ENCODE data around the gene MYH3. TPM values are rescaled to one million over a fixed set of nuclear protein-coding genes. Genes with fewer than 3 reads are reported as not detected.

Gene MYH3
- total RNA-seq, 1 experiment from 2014 or later: 2.9 TPM

DNA sequence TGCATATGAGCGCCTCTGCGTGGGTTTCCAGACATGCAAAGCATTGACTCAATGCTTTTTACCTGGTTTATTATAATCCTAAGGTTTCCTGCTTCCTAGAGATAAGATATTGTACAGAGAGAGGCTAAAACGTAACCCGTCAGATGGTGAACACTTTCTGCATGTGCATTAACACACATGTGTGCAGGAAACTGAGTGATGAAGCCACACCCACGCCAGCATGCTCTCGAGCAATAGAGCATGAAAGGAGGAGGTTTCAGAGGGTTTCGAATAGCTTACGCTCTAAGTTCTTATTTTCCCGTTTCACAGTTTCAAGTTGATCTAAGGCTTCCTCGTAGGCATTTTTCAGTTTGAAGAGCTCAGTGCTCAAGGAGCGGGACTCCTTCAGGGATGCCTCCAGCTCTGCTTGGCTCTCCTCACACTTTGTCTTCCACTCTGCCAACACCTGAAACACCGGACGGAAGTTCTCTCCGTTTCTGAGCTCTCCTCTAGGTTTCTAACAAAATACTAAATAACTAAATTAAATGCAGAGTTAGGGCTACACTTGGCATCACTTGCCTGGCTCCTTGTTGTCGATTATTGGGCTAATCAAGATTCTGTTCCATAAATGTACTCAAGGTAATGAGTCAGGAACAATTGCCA is 23.2 kb downstream of the MYH3 start:
- no peaks in the 10 kb centered on the region for H3K27me3 ChIP-seq (ENCODE audit: insufficient read depth, low read length)
- no peak overlapping the region for H2BK12ac ChIP-seq (ENCODE audit: insufficient read length, low read depth, low read length)
- H3K23me2 ChIP-seq (ENCODE audit: insufficient read length, low read depth, low read length, poor library complexity, severe bottlenecking): no peaks in the 10 kb centered on the region
- no peaks in the 10 kb centered on the region for H3K9me3 ChIP-seq (ENCODE audit: control insufficient read depth, low read depth, low read length)
- H3K4me1 ChIP-seq (ENCODE audit: insufficient read depth, low read length): no peaks in the 10 kb centered on the region
- no peak overlapping the region for H2AK5ac ChIP-seq (ENCODE audit: insufficient read length, low read length)
- H3K18ac ChIP-seq (ENCODE audit: insufficient read length, low read depth, low read length): no peak overlapping the region
- H3K4me2 ChIP-seq (ENCODE audit: insufficient read depth, insufficient read length, low read length): no peak overlapping the region
- H2BK120ac ChIP-seq (ENCODE audit: low read depth, low read length, poor library complexity, severe bottlenecking): no peak overlapping the region
- no peak overlapping the region for H2AFZ ChIP-seq (ENCODE audit: low read length)
- no peak overlapping the region for H4K8ac ChIP-seq (replicated peaks; ENCODE audit: insufficient read length, low read depth, low read length)
- H3K23ac ChIP-seq (ENCODE audit: insufficient read length, low read depth, low read length): no peak overlapping the region
- no peak overlapping the region for H3K14ac ChIP-seq (ENCODE audit: insufficient read depth, low read length)
- Mint-ChIP-seq H3K27ac (no peak overlapping the region), H3K4me3 (no peak overlapping the region), H3K9me3 (no peaks in the 10 kb centered on the region; a peak in 1 of 5 replicates), H3K27me3 (ENCODE audit: low read depth) (peaks cover 1% of the 10 kb centered on the region; the same call in 1 of the 2 replicates), H3K36me3 (ENCODE audit: insufficient read depth in 1 of 3, low read depth in 3 of 3) (peaks cover 5 to 19% (median 16%) of the 10 kb centered on the region in 3 experiments; a peak in 6 of 7 replicates), H3K4me1 (no peaks in the 10 kb centered on the region)
- H3T11ph ChIP-seq (ENCODE audit: low read length): no peak overlapping the region
- no peaks in the 10 kb centered on the region for H4K20me1 ChIP-seq (ENCODE audit: control insufficient read depth, insufficient read depth, insufficient read length)
- H3K9ac ChIP-seq (ENCODE audit: extremely low read depth, insufficient read length, low read length): no peak overlapping the region
- no peak for DNase-seq
- H4K5ac ChIP-seq (ENCODE audit: insufficient read length, low read depth, low read length): no peak overlapping the region
- H2BK5ac ChIP-seq (ENCODE audit: insufficient read length, low read length): no peak overlapping the region
- no peak overlapping the region for H2BK15ac ChIP-seq (ENCODE audit: low read depth, low read length)
- no peak overlapping the region for H3K56ac ChIP-seq (ENCODE audit: insufficient read length, low read depth, low read length)
- TF ChIP-seq, protein P1, sequence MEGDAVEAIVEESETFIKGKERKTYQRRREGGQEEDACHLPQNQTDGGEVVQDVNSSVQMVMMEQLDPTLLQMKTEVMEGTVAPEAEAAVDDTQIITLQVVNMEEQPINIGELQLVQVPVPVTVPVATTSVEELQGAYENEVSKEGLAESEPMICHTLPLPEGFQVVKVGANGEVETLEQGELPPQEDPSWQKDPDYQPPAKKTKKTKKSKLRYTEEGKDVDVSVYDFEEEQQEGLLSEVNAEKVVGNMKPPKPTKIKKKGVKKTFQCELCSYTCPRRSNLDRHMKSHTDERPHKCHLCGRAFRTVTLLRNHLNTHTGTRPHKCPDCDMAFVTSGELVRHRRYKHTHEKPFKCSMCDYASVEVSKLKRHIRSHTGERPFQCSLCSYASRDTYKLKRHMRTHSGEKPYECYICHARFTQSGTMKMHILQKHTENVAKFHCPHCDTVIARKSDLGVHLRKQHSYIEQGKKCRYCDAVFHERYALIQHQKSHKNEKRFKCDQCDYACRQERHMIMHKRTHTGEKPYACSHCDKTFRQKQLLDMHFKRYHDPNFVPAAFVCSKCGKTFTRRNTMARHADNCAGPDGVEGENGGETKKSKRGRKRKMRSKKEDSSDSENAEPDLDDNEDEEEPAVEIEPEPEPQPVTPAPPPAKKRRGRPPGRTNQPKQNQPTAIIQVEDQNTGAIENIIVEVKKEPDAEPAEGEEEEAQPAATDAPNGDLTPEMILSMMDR (conservative IDR thresholded peaks at IDR 0.05): no peak
- no peak overlapping the region for H2BK20ac ChIP-seq (ENCODE audit: low read depth, low read length, poor library complexity, severe bottlenecking)
- H3K79me1 ChIP-seq (ENCODE audit: insufficient read depth, low read depth, low read length, poor library complexity, severe bottlenecking): no peaks in the 10 kb centered on the region
- H3K27ac ChIP-seq (ENCODE audit: insufficient read length, low read depth, low read length): no peak overlapping the region
- H3K4ac ChIP-seq (ENCODE audit: low read depth, low read length): no peak overlapping the region
- WGBS (ENCODE audit: extremely low coverage, insufficient read length, low lambda C conversion rate): no CpG with 5 or more reads among the region's 15 CpGs
- H3K79me2 ChIP-seq (ENCODE audit: insufficient read depth, low read length): no peaks in the 10 kb centered on the region
- no peak overlapping the region for H4K91ac ChIP-seq (ENCODE audit: insufficient read length, low read depth, low read length)

All from H9 (cell line).